BE2C (cell line): ENCODE measurements around the gene TPT1.

Source experiments
- DNase-seq: peaks from one replicate; pipeline ENCODE4 v3.0.0-alpha.2; 2020
- H3K27me3 ChIP-seq: fragments of 250-450 bp; sonication (Bioruptor Pico); 2 replicates; pipeline ENCODE4 v1.5.1; 2020; ENCODE audit warnings: mild to moderate bottlenecking
- H3K36me3 ChIP-seq: fragments of 250-450 bp; sonication (Bioruptor Pico); 2 replicates; pipeline ENCODE4 v1.5.1; 2020; ENCODE audit warnings: mild to moderate bottlenecking
- H3K4me1 ChIP-seq: fragments of 250-450 bp; sonication (Bioruptor Pico); 2 replicates; pipeline ENCODE4 v1.5.1; 2020
- H3K4me3 ChIP-seq: 2 replicates; pipeline ENCODE4 v1.5.1; 2011; ENCODE audit warnings: low read depth, low read length
- H3K9me3 ChIP-seq: fragments of 250-450 bp; sonication (Bioruptor Pico); 2 replicates; pipeline ENCODE4 v1.5.1; 2020
- TF ChIP-seq, protein P1 (sequence below): IDR thresholded peaks from 2 replicates; pipeline ENCODE4 v1.5.1; 2012; ENCODE audit warnings: mild to moderate bottlenecking, low read depth, low read length

Gene TPT1

DNA sequence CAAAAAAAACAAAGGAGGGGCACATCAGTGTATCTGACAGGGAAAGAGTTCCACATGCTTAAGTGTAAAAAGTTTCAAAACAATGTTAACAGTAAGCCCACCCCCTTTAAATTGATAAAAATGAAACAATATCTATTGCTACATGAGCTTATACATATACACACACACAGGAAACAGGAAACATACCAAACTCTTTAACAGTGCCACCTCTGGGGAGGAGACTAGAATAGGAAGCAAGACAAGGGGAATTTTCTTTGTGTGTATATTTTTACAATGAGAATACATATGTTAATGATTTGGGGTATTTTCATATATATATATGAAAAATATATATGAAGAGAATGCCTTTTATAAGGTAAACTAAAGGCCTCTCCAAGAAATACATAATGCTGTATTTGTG, 44.7 kb downstream of the TPT1 start:
- Histone ChIP-seq H3K4me3 (no peak overlapping the region), H3K36me3 (no peaks in the 10 kb centered on the region), H3K4me1 (no peaks in the 10 kb centered on the region), H3K9me3 (no peaks in the 10 kb centered on the region), H3K27me3 (peaks cover 3% of the 10 kb centered on the region; the same call in 1 of the 2 replicates)
- DNase-seq = no peak
- TF ChIP-seq, protein P1, sequence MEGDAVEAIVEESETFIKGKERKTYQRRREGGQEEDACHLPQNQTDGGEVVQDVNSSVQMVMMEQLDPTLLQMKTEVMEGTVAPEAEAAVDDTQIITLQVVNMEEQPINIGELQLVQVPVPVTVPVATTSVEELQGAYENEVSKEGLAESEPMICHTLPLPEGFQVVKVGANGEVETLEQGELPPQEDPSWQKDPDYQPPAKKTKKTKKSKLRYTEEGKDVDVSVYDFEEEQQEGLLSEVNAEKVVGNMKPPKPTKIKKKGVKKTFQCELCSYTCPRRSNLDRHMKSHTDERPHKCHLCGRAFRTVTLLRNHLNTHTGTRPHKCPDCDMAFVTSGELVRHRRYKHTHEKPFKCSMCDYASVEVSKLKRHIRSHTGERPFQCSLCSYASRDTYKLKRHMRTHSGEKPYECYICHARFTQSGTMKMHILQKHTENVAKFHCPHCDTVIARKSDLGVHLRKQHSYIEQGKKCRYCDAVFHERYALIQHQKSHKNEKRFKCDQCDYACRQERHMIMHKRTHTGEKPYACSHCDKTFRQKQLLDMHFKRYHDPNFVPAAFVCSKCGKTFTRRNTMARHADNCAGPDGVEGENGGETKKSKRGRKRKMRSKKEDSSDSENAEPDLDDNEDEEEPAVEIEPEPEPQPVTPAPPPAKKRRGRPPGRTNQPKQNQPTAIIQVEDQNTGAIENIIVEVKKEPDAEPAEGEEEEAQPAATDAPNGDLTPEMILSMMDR = no peak

DNA sequence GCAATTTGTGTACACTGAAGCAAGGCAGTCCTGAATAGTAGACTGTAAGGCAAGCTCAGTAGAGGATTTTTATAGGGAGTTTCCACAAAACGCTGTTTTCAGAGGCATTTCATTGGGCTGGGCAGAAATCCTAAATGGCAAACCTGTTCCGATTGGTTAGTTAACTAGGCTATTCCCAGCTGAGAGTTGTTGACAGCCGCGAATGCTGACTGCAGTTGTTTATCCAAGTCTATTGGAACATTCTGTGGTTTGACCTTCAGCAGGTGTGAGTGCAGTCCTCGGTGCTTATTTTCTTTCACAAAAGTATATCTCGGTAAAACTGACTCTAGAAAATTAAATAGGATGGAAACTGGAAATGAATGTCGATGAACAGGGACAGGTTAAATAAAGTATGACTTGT, 45.4 kb downstream of the TPT1 start:
- H3K36me3 ChIP-seq = no peaks in the 10 kb centered on the region
- DNase-seq = no peak
- peaks cover 3% of the 10 kb centered on the region; the same call in 1 of the 2 replicates for H3K27me3 ChIP-seq
- no peaks in the 10 kb centered on the region for H3K4me1 ChIP-seq
- H3K9me3 ChIP-seq = no peaks in the 10 kb centered on the region
- no peak overlapping the region for H3K4me3 ChIP-seq
- TF ChIP-seq, protein P1 = no peak

DNA sequence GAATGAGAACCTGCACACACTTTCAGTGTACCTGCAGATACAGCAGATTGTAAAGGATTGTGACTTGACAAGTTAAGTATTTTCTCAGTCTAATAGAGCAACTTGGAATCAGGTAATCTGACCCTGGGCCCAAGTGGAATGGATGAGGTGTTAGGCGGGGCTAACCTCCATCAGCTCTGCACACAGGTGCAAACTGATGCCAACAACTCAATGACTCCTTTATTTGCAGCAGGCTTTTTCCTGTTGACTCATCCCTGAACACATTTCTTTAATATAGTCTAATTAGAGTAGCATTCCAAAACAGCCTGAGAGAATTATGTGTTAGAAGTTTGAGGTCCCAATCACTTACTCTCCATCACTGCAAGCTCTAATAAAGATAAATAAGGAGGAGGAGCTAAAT, 48.8 kb downstream of the TPT1 start:
- Histone ChIP-seq H3K36me3 (no peaks in the 10 kb centered on the region), H3K4me1 (no peaks in the 10 kb centered on the region), H3K9me3 (no peaks in the 10 kb centered on the region), H3K4me3 (no peak overlapping the region), H3K27me3 (no peaks in the 10 kb centered on the region)
- no peak for DNase-seq
- TF ChIP-seq, protein P1 = no peak

DNA sequence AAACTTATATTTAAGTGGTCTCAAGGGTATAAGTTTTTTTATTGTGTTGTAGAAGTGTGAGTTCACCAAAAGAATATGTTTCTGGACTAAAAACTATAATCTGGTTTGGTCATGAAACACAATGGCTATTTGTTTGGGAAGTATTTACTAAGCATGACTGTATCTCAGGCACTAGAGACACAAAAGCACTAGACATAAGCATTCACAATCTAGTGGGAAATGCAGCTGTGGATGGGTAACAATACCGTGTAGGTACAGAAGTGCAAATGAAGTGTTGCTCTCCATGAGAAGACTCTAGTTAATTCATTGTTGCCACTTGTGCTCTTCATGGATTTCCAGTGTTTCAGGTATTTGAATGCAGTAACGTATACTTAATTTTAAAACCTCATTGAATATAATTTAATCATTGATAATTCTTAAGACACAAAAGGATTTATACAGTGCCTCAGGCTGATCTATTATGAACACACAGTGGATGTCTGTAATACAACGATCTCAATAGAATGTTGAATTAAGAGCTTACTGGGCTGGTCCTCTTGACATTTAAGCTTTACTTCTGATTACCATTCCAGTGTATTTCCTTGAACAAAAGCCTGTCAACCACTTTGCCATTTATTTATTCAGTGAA, 50.9 kb downstream of the TPT1 start:
- no peak for DNase-seq
- Histone ChIP-seq H3K4me3 (no peak overlapping the region), H3K4me1 (no peaks in the 10 kb centered on the region), H3K9me3 (no peaks in the 10 kb centered on the region), H3K27me3 (no peaks in the 10 kb centered on the region), H3K36me3 (peaks cover 7% of the 10 kb centered on the region; the same call in 1 of the 2 replicates)
- TF ChIP-seq, protein P1 = no peak
